GM21390 (cell line): ENCODE measurements around the gene WDR54.
"Not testable (repeated sequence)": the region's sequence is repeated elsewhere in the genome, so short reads cannot be mapped to it uniquely, and the experiment has no call there.

Source experiments
- ATAC-seq: cut with Tn5 transposase; IDR thresholded peaks from one replicate; pipeline ENCODE4 v1.9.1; 2021; ENCODE audit not compliant: unreplicated experiment

Gene WDR54

DNA sequence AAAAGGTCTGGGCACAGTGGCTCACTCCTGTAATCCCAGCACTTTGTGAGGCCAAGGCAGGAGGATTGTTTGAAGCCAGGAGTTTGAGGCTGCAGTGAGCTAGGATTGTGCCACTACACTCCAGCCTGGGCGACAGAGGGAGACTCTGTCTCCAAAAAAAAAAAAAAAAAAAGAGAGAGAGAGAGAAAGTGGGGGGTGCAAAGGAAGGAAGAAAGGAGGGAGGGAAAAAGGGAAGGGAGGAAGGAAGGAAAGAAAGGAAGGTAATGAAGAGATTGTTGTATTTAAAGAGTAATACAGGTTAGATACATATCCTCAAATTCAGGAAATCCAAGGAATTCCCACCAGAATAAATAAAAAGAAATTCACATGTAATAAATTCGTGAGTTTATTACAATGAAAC is 19.6 kb upstream of the WDR54 start:
- no peak for ATAC-seq

DNA sequence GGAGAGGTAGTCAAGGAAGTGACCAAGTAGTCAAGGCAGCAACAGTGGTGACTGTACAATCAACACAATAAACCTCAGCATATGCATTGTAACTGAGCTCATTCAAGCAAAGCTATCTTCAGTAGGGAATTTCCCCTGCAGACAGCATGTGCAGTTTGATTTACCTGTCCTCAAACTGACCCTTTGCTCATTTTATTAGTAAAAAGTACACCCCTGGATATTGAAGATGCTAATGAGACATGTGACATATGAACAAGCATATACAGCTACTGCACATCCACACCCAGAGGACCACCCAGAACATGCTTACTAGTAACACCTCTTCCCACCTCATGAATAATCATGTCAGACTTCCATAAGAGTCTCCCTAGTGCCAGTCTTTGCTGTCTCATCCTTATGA is 15.5 kb upstream of the WDR54 start:
- no peak for ATAC-seq

DNA sequence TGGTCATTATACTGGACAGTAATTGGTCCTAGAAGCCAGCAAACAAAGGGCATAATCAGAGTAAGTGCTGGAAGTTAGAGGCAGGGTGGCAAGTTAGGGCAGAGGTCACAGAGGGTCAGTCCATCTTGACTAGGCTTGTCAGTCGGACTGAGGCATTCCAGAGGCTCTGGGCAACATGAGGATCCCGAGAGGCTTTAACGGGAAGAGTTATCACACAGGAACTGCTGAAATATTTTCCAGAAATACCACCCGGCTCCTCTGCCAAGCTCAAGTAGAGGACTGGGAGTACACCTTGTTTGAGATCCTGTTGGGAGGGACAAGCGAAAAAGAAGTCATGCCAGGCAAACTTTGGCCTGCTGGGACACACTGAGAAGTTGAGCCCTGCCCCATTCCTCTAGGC is 13.8 kb upstream of the WDR54 start:
- ATAC-seq, result no peak

DNA sequence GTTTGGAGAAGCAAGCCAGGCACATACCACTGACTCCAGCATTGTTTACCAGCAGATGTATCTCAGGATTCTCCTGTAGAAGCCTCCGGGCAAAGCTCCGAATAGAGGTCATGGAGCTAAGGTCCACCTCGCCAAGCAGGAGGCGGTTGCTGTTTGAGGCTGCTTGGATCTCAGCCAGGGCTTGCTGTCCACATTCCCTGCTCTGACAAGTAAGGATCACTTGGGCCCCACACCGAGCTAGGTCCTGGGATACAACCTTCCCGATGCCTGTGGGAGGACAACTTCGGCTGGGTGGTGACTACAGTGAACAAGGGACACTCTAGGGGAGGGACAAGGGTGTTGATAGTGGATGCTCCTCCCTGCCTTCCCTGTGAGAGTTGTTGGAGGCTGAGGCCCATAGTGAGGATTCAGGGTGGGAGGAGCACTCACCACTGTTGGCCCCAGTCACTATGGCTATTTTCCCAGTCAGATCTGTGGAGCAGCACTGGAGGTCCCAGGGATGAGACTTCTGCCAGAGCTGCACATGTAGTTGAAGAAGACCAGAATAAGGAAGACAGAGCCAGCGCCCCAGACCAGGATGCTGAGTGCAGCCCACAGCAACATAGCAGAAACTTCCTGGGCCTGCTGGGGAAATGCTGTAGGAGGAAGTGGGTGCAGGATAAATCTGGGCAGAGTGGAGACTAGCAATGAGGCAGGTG is 8.4 kb upstream of the WDR54 start:
- no peak for ATAC-seq

DNA sequence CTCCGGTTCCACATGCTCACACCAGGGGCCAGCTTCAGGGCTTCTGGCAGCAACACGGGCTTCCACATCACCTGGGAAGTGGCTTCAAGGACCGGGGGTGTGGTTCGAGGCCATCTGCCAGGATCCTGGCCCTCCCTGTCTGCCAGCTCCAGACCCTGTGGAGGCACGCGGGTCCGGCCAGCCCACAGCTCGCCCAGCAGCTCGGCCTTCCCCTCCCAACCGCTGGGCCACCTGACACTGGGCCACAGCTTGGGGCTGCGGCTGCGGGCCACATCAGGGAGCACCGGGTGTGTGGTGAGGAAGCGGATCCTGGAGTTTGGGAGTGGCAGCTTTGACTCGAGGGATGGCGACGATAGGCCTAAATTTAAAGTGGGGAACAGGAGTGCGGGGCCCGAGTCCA is 7.1 kb upstream of the WDR54 start:
- no peak for ATAC-seq

DNA sequence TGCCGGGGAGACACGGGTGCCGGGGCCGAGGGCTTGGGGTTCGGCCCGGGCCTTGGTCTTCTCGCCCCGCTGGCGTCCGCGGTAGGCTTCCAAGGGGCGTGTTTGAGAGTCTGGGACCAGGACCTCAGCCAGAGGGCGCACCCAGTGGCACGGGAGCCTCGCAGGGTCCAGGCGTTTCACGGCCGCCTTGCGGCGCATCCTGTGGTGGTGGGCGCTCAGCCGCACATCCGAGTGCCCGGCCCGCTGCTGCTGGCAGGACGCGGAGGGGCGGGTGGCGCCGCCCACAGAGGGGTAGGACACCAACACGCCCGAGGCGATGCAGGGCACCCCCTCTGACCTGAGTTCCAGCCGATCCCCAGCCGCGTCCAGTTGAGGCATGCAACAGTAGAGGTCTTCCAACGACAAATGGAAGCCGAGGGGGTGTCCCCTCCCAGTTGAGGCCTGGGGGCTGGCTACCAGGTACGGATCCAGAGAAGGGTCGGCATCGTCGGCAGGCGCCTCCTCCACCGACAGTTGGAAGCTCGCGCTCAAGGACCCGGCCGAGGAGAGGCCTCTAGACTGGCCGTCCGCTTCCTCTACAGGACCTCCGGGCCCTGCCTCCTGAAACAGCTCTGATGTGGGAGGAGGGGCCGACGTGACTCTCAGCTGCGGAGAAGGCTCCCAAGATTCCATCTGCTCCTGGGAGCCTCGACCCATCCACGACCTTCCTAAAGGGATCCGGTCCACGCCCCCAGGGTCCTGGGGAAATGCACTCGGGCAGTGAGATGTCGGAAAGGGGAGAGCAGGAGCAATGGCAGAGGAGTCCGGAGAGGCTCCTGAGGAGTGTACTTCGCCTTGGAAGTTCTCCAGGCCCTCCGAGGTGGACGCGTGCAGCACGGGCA is 6.4 kb upstream of the WDR54 start:
- ATAC-seq, result no peak

DNA sequence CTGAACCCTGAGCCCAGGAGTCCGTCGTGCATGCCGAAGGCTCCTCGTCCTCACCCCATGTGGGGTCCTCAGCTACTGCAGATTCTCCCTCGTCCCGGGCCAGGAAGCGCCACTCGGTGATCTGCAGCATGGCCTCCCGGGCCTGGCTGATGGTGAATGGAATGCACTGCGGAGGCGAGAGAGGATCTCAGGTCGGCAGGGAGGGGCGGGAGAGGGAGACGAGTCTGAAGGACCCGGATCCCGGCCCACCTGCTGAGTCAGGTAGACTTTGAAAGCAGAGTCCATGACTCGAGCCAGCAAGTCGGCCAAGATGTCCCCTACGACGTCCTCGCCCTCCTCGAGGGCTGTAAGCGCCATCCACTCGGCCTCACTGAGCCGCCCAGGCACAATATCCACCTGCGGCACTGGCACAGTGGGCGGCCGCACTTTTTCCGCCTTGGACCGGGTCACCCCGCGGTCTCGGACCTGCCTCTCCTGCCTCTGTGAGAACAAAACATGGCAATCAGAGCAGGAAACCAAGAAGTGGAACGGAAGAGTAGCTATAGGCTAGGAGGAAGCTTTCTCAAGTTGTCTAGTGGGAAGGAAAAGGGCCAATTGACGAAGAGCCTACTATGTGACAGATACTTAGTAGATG is 5.7 kb upstream of the WDR54 start:
- no peak for ATAC-seq

DNA sequence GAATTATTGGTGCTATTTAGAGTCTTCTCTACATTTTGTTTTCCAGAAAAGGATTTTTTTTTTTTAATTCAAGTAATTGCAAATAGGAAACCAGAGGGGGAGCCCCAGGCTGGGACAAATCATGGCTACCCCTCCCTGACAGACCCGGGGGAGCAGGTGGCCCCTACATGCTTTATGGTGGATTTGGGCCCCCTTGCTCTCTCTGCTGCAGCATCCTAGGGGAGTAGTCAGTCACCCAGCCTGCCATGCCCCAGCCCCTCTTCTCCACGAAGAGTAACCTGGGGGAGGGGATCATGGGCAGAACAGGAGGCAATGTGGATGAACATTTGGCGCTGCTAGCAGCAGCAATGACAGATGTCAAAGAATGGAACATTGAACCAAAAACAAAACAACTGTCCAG is 4.8 kb upstream of the WDR54 start:
- ATAC-seq, result no peak

DNA sequence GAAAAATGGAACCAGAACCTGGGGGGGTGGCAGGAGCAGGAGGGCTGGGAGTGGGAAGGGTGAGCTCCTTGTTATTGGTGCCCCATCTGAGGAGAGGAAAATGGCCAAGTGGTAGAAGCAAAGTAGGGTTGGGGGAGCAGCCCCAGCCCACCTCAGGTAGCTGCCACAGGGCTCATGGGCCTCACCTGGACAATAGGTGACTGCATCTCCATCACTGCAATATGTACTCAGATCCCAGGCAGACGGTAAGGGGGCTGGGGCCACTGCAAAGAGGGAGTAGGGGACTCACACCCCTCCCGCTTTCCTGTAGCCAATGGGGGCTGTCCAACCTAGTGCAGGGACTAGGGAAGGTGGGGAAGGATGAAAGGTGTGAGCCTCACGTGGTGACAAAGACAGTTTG is 4.3 kb upstream of the WDR54 start:
- no peak for ATAC-seq

DNA sequence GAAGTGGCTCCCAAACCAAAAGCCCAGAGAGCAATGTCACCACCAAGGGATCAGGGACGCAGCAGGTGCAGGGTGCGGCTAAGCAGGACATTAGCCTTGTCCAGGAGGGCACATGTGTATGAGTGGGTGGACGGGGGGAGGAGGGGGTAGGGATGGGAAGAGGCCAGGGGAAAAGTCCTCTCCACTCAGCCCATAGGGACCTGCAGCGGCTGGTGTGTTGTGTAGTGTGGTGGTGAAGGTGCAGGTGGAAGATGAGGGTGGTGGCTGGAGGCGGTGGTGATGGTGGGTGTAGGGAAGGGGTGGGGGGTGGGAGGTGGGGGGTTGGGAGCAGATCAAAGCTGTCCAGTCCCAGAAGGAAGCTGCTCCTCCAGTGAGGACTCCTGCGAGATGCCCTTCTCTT is 3.8 kb upstream of the WDR54 start:
- ATAC-seq, result no peak

DNA sequence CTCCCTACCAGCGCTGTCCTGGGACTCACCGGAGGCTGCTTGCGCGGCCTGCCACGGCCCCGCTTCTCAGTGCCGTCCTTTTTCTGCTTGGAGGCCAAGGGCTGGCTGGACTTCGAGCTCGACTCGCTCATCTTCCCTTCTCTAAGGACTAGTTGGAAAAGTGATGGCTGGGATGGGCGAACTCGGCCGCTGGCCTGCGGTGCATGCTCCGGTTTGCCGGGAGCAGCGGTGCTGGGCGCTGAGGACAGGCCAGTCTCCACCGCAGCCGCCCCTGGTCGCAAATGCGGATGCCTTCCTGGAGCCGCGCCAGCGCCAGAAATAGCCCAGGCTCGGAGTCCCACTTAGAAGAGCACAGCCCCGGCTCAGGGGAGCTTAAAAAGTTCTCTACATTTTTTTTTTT is 3.2 kb upstream of the WDR54 start:
- ATAC-seq, result no peak

DNA sequence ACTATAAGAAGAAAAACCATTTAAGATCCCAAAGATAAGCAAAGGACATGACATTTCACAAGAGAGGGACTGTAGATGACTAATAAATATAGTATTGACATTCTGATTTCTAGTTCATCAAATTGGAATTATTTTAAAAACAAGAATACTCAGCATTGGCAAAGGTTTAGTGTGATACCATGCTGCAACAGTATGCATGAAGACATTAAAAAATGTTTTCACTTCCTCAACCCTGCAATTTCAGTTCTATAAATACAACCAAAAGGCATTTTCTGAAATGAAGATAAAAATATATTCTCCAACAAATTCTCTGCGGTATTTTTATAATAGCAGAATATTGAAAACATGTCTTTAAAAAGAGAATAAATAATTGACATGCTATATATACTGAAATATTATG is 2.2 kb upstream of the WDR54 start:
- ATAC-seq, result no peak

DNA sequence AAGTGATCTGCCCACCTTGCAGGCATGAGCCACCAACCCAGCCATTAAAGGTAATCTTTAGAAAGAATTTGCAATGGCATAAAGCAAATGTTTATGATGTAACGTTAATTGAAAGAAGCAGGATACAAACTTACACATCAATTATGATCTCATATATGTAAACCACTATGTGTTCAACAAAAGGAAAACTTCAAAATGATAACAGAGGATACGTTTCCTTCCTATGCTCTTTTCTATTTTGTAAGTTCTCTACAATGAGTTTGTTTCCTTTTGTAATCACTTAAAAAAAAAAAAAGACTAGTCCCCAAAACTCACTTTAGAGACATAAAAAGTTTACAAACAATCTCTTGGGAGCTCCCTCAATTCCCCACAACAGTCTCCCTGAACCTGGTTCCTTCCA is 1.5 kb upstream of the WDR54 start:
- no peak for ATAC-seq

DNA sequence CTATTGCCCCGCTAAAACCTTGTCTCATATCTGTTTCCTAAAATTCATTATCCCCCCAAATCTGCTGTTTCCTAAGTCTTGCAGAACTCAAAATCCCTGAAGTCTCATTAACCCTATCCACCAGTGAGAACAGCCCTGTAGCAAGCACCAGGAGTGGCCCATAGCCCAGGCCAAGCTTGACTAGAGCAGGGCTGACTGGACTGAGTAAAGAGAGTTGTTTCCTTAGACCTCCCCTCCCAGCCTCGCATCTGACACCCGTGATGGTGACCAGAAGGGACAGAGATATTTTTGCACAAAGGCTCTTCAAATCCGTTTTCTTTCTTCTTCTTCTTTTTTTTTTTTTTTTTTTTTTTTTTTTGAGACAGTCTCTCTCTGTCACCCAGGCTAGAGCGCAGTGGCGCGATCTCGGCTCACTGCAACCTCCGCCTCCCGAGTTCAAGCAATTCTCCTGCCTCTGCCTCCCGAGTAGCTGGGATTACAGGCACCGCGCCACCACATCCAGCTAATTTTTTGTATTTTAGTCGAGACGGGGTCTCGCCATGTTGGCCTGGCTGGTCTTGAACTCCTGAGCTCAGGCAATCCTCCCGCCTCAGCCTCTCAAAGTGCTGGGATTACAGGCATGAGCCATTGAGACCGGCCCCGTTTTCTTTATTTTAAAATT is 957 bp upstream of the WDR54 start:
- not testable (repeated sequence) for ATAC-seq

DNA sequence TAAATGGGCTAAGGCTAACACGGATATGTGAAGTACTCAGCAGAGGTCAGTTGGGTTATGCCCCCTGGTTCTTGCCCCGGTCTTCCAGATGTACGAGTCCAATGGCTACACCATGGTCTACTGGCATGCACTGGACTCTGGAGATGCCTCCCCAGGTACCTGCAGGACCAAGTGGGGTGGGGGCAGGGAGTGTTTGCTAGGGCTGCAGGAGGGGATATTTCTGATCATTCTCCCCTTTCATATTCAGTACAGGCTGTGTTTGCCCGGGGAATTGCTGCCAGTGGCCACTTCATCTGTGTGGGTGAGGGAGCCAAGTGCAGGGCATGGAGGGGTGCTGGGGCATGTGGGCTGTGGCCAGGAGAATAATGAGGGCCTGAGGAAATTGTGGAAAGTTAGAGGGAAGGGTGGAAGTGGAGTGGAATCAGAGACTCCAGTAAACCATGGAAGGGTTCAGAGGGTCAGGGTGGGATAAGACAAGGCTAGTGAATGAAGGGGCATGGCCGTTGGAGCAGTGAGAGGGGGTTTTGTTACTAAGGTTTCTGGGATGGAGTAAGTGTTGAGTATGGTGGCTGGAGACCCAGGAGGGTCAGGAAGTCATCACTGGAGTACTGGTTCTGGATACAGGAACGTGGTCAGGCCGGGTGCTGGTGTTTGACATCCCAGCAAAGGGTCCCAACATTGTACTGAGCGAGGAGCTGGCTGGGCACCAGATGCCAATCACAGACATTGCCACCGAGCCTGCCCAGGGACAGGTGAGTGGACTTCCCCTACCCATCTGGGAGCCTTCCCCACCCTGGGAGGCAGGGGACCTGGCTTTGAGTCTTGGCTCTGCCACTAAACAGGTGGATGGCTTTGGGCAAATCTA is 1.9 kb downstream of the WDR54 start:
- ATAC-seq, result no peak

DNA sequence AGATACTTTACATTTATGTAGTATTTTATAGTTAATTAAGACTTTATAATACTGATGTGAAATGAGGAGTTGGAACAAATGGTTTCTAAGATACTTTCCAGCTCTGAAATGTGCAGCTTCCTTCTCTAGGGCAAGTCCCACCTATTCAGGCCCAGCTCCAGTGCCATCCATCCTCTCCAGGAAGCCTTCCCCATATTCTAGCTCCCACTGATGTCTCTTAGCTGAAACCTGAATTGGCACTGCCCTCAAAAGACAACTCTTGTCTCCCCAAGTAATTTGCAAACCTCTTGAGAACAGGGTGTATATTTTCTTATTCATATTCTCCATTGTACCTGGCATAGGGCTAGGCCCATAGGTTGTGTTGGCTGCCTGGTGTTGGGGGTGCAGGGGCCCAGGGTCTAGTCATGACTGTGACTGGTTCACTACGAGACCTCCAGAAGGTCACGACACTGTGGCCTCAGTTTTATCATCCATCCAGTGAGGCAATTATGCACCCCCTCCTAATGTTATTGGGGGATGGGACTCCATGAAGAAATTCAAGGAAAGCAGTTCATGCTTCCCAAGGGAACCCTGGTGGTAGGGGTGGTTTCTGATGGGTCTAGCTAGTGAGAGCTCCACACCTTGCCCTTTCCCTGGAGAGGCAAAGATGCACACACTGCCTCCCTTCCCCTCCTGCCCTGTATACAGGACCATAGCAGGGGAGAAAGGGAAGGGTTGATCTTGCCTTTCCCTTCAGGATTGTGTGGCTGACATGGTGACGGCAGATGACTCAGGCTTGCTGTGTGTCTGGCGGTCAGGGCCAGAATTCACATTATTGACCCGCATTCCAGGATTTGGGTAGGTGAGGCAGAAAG is 2.8 kb downstream of the WDR54 start:
- ATAC-seq, result no peak

DNA sequence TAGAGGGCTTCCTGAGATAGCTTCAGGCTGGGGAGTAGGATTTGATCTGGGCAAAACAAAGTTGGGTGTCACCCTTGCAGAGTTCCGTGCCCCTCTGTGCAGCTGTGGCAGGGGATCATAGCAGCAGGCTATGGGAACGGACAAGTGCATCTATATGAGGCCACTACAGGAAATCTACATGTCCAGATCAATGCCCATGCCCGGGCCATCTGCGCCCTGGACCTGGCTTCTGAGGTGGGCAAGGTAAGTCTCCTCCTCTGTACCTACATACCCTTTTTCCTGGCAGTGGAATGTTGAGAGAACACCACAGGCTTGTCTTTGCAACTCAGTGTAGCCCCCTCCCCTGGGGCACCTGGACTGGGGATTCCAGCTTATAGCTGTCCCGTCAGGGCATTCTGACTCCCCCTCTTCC is 3.5 kb downstream of the WDR54 start:
- no peak for ATAC-seq

DNA sequence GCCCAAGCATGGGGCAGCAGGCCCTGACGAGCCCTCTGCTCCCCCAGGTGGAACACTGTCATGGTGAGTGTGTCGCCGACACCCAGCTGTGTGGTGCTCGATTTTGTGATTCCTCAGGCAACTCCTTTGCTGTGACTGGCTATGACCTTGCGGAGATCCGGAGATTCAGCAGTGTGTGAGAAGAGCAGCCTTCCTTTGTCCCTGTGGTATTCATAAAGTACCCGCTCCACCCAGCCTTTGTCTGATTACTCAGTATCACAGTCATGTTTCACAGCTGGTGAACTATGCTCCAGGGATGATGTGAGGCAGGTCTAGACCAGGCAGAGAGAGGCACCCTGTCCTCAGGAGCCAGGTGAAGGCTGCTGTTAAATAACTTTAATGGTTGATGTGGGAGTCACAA is 4.0 kb downstream of the WDR54 start:
- ATAC-seq, result no peak

DNA sequence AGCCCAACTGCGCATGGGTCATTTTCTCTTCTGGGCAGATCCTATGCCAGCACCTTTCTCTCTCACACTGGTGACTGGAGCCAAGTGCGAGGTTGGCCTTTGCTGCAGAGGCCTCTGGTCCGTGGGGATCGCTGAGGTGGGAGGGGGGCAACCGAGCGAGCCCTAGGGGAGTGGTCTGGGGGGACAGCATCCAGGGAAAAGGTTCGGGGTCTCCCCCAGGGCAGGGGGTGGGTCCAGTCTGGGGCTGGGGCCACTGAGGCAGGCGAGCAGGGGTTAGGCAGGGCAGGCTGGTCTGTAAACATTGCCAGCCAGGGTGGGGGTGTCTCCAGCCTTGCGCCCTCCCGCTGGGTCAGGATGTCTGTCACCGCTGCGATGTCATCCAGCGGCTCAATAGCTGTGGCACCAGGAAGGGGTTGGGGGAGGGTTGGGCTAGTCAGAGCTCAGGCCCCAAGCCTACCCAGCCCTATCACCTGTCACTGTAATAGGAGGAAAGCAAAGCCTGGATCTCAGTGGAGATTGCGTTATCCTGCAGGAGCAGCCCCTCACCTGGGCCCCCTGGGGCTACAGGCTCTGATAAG is 4.7 kb downstream of the WDR54 start:
- no peak for ATAC-seq
